IMR-90 (cell line): ENCODE results near the gene SEC24D. TPM values are rescaled to one million over a fixed set of nuclear protein-coding genes. Genes with fewer than 3 reads are reported as not detected.
A peak's percentile ranks its signal among the peaks of the same experiment; 100 is the strongest.

Source experiments
- ATAC-seq: fragments of 200-7000 bp; cut with Tn5 transposase; 2 replicates; pipeline ENCODE4 v1.9.1; 2020; ENCODE audit warnings: low read depth, mild to moderate bottlenecking, moderate library complexity
- BruUV-seq: library from RNA; stranded (reverse); fragments of 400-500 nt; replicated peaks from 2 replicates; lab custom pipeline; 2021; lab: Mats Ljungman, UMichigan
- CTCF ChIA-PET: fragments of 300-600 bp; formaldehyde crosslinking; extraction: SDS; loops from one replicate; lab custom pipeline; 2021; ENCODE audit warnings: antibody characterized with exemption; lab: Yijun Ruan, JAX
- POLR2A ChIA-PET: fragments of 300-600 bp; sonication (Branson Sonifier 250); formaldehyde crosslinking; loops from one replicate; lab custom pipeline; 2022; ENCODE audit warnings: antibody characterized with exemption; ENCODE audit not compliant: unreplicated experiment; lab: Charles Lee
- DNase-seq: peaks from one replicate; pipeline ENCODE4 v3.0.0; 2013
- H2AFZ ChIP-seq: replicated peaks from 2 replicates; pipeline ENCODE3; 2013; ENCODE audit warnings: low read length, mild to moderate bottlenecking; ENCODE audit not compliant: poor library complexity
- H2AK5ac ChIP-seq: 2 replicates; pipeline ENCODE4 v1.6.1; 2013; ENCODE audit warnings: low read depth, low read length, inconsistent platforms
- H2AK9ac ChIP-seq: replicated peaks from 2 replicates; pipeline ENCODE3; 2013; ENCODE audit warnings: mild to moderate bottlenecking, low read depth, low read length, moderate library complexity; ENCODE audit not compliant: poor library complexity
- H2BK120ac ChIP-seq: 2 replicates; pipeline ENCODE4 v1.6.1; 2013; ENCODE audit warnings: low read depth, low read length, inconsistent platforms
- H2BK15ac ChIP-seq: 3 replicates; pipeline ENCODE4 v1.6.1; 2013; ENCODE audit warnings: low read depth, low read length, inconsistent platforms
- H2BK20ac ChIP-seq: 2 replicates; pipeline ENCODE4 v1.6.1; 2013; ENCODE audit warnings: low read depth, mild to moderate bottlenecking, inconsistent platforms, low read length, moderate library complexity
- H2BK5ac ChIP-seq: 2 replicates; pipeline ENCODE4 v1.6.1; 2013; ENCODE audit warnings: mild to moderate bottlenecking, low read depth, low read length, inconsistent platforms; ENCODE audit not compliant: poor library complexity, severe bottlenecking
- H3K14ac ChIP-seq: replicated peaks from 2 replicates; pipeline ENCODE4 v1.6.1; 2013; ENCODE audit warnings: low read depth, low read length, inconsistent platforms
- H3K18ac ChIP-seq: 2 replicates; pipeline ENCODE4 v1.6.1; 2013; ENCODE audit warnings: low read depth, low read length, control low read depth
- H3K23ac ChIP-seq: 2 replicates; pipeline ENCODE4 v1.6.1; 2013; ENCODE audit warnings: low read depth, low read length, inconsistent platforms
- H3K27ac ChIP-seq: 2 replicates; pipeline ENCODE4 v1.5.1; 2013; ENCODE audit warnings: mild to moderate bottlenecking, control low read depth, low read length; ENCODE audit not compliant: insufficient read depth
- H3K27me3 ChIP-seq: 2 replicates; pipeline ENCODE4 v1.6.1; 2013; ENCODE audit warnings: low read length; ENCODE audit not compliant: control insufficient read depth, insufficient read depth
- H3K36me3 ChIP-seq: 2 replicates; pipeline ENCODE4 v1.6.1; 2013; ENCODE audit warnings: low read length, mixed read lengths; ENCODE audit not compliant: control insufficient read depth, insufficient read depth
- H3K4ac ChIP-seq: 2 replicates; pipeline ENCODE4 v1.6.1; 2013; ENCODE audit warnings: low read depth, low read length, inconsistent platforms
- H3K4me1 ChIP-seq: 2 replicates; pipeline ENCODE4 v1.6.1; 2013; ENCODE audit warnings: low read length, mixed read lengths; ENCODE audit not compliant: control insufficient read depth, insufficient read depth
- H3K4me2 ChIP-seq: 2 replicates; pipeline ENCODE4 v1.6.1; 2013; ENCODE audit warnings: low read depth, mild to moderate bottlenecking, control low read depth, low read length, moderate library complexity
- H3K4me3 ChIP-seq: 2 replicates; pipeline ENCODE4 v1.5.1; 2013; ENCODE audit warnings: low read depth, mild to moderate bottlenecking, control low read depth, low read length, moderate library complexity; ENCODE audit not compliant: insufficient read depth
- H3K56ac ChIP-seq: 2 replicates; pipeline ENCODE4 v1.6.1; 2013; ENCODE audit warnings: low read length, inconsistent platforms; ENCODE audit not compliant: insufficient read depth; ENCODE audit errors: extremely low read depth
- H3K79me1 ChIP-seq, 2 experiments: 2 replicates each; pipeline ENCODE4 v1.6.1; 2013; ENCODE audit warnings: low read length in 2 of 2, inconsistent platforms in 1 of 2, low read depth in 1 of 2
- H3K9ac ChIP-seq: 2 replicates; pipeline ENCODE4 v1.6.1; 2013; ENCODE audit warnings: low read depth, low read length, control low read depth
- H3K9me1 ChIP-seq: 2 replicates; pipeline ENCODE4 v1.6.1; 2013; ENCODE audit warnings: low read length, inconsistent platforms; ENCODE audit not compliant: insufficient read depth
- H3K9me3 ChIP-seq: 2 replicates; pipeline ENCODE4 v1.6.1; 2013; ENCODE audit warnings: low read length; ENCODE audit not compliant: control insufficient read depth, insufficient read depth
- H4K20me1 ChIP-seq: 2 replicates; pipeline ENCODE4 v1.6.1; 2013; ENCODE audit warnings: low read length, inconsistent platforms; ENCODE audit not compliant: insufficient read depth
- H4K5ac ChIP-seq: 2 replicates; pipeline ENCODE4 v1.6.1; 2013; ENCODE audit warnings: mild to moderate bottlenecking, low read depth, low read length, control low read depth
- H4K8ac ChIP-seq, 2 experiments: 2 replicates each; pipeline ENCODE4 v1.6.1; 2013; ENCODE audit warnings: low read depth in 2 of 2, low read length in 2 of 2, control low read depth in 1 of 2, inconsistent platforms in 1 of 2
- H4K91ac ChIP-seq: 2 replicates; pipeline ENCODE4 v1.6.1; 2013; ENCODE audit warnings: low read depth, low read length, inconsistent platforms; ENCODE audit not compliant: insufficient read depth
- BHLHE40 ChIP-seq: fragments of 150-350 bp; IDR thresholded peaks from 2 replicates; pipeline ENCODE4 v1.6.1; 2016; ENCODE audit warnings: mild to moderate bottlenecking, low read depth, low read length
- CEBPB ChIP-seq: IDR thresholded peaks from 2 replicates; pipeline ENCODE4 v1.6.1; 2012; ENCODE audit warnings: low read depth, low read length, improper control_type of control experiment
- CHD1 ChIP-seq: IDR thresholded peaks from 2 replicates; pipeline ENCODE4 v1.6.1; 2012; ENCODE audit warnings: low read depth, low read length, improper control_type of control experiment
- CTCF ChIP-seq: conservative IDR thresholded peaks from 2 replicates; pipeline ENCODE4 v1.5.1; 2012; ENCODE audit warnings: mild to moderate bottlenecking, low read depth, low read length, improper control_type of control experiment
- ELK1 ChIP-seq: fragments of 150-350 bp; IDR thresholded peaks from 2 replicates; pipeline ENCODE4 v1.6.1; 2016; ENCODE audit warnings: low read depth, mild to moderate bottlenecking, low read length, moderate library complexity, borderline replicate concordance
- FOS ChIP-seq: fragments of 150-350 bp; IDR thresholded peaks from 2 replicates; pipeline ENCODE4 v1.6.1; 2016; ENCODE audit warnings: low read depth, low read length
- MAFK ChIP-seq: IDR thresholded peaks from 2 replicates; pipeline ENCODE4 v1.6.1; 2012; ENCODE audit warnings: low read depth, low read length, improper control_type of control experiment
- MAZ ChIP-seq: IDR thresholded peaks from 2 replicates; pipeline ENCODE4 v1.6.1; 2012; ENCODE audit warnings: low read depth, mild to moderate bottlenecking, low read length, improper control_type of control experiment, moderate library complexity, borderline replicate concordance
- MXI1 ChIP-seq: IDR thresholded peaks from 2 replicates; pipeline ENCODE4 v1.6.1; 2012; ENCODE audit warnings: low read depth, mild to moderate bottlenecking, low read length, moderate library complexity, borderline replicate concordance
- NFE2L2 ChIP-seq: fragments of 150-350 bp; IDR thresholded peaks from 2 replicates; pipeline ENCODE4 v1.6.1; 2016; ENCODE audit warnings: low read depth, mild to moderate bottlenecking, low read length
- POLR2A ChIP-seq: IDR thresholded peaks from 2 replicates; pipeline ENCODE4 v1.6.1; 2012; ENCODE audit warnings: mild to moderate bottlenecking, low read depth, low read length
- RAD21 ChIP-seq: IDR thresholded peaks from 2 replicates; pipeline ENCODE4 v1.6.1; 2012; ENCODE audit warnings: low read length, improper control_type of control experiment
- RCOR1 ChIP-seq: IDR thresholded peaks from 2 replicates; pipeline ENCODE4 v1.6.1; 2012; ENCODE audit warnings: mild to moderate bottlenecking, low read length, improper control_type of control experiment; ENCODE audit not compliant: insufficient replicate concordance
- SMC3 ChIP-seq: fragments of 150-350 bp; IDR thresholded peaks from 2 replicates; pipeline ENCODE4 v1.6.1; 2016; ENCODE audit warnings: low read depth, mild to moderate bottlenecking, antibody characterized with exemption, low read length, moderate library complexity
- USF2 ChIP-seq: fragments of 150-350 bp; IDR thresholded peaks from 2 replicates; pipeline ENCODE4 v1.6.1; 2017; ENCODE audit warnings: mild to moderate bottlenecking, antibody characterized with exemption, low read length, low read depth
- WGBS, 2 experiments: methylation state at CpG; one replicate each; pipeline versions ENCODE4 v1.1.5 to v1.1.7; 2013; ENCODE audit warnings: missing lambda C conversion rate in 2 of 2; ENCODE audit not compliant: insufficient read length in 1 of 2; ENCODE audit errors: extremely low coverage in 2 of 2; 5-methylcytosine and 5-hydroxymethylcytosine counted together
- dilution Hi-C: fragments of 300-500 bp; cut with HindIII; formaldehyde crosslinking; loops from one replicate; pipeline ENCODE4 v1.14.3; 2018; ENCODE audit warnings: low sequenced_read_pairs; ENCODE audit not compliant: unreplicated experiment
- in situ Hi-C: fragments of 300-500 bp; cut with MboI; formaldehyde crosslinking; loops from 3 replicates; pipeline ENCODE4 v1.14.3; 2019; ENCODE audit warnings: low sequenced_read_pairs, inconsistent platforms, mixed read lengths
- intact Hi-C: fragments of 100-400 bp; cut with micrococcal nuclease; formaldehyde crosslinking; loops from 2 replicates; pipeline ENCODE4 v1.10.0; 2022
- polyA plus RNA-seq, 3 experiments: library from polyadenylated mRNA; depleted of rRNA; stranded (reverse); fragments of >200 nt; gene quantifications; 2 replicates each; pipeline ENCODE4 v1.2.3, GENCODE V29; 2012; ENCODE audit warnings: low replicate concordance in 1 of 3
- total RNA-seq: library from RNA; depleted of rRNA; stranded (reverse); fragments of >200 nt; gene quantifications from 2 replicates; pipeline ENCODE4 v1.2.3, GENCODE V29; 2012

Gene SEC24D
- total and polyA plus RNA-seq, 2 of the 4 experiments (the other 2 are of a cell fraction): 93.2 to 111 TPM

- WGBS, 2 experiments: no CpG with 5 or more reads among the region's 2 CpGs
- Histone ChIP-seq H2BK120ac (no peak overlapping the region), H3K4me2 (no peak overlapping the region), H2AK5ac (no peak overlapping the region), H3K4ac (no peak overlapping the region), H3K9ac (no peak overlapping the region), H3K4me1 (peaks cover 17% of the 10 kb centered on the region), H2BK5ac (peak overlapping the region; percentile 37), H3K4me3 (no peak overlapping the region), H4K5ac (no peak overlapping the region), H2BK20ac (no peak overlapping the region), H3K9me3 (no peaks in the 10 kb centered on the region), H3K27ac (no peak overlapping the region), H3K9me1 (0 out of 2 replicates have a peak, but pooled peaks cover 1% of the 10 kb centered on the region), H2AFZ (no peak overlapping the region), H4K91ac (no peak overlapping the region), H3K27me3 (no peaks in the 10 kb centered on the region), H3K56ac (no peak overlapping the region), H3K23ac (no peak overlapping the region), H4K20me1 (peaks cover 15% of the 10 kb centered on the region; the same call in 1 of the 2 replicates), H2AK9ac (no peak overlapping the region), H3K18ac (peak overlapping the region; percentile 29; the same call in 1 of the 2 replicates), H4K8ac (no peak overlapping the region), H2BK15ac (no peak overlapping the region), H3K36me3 (peaks cover 50% of the 10 kb centered on the region), H3K14ac (no peak overlapping the region), H3K79me1 (peaks cover 24 to 44% of the 10 kb centered on the region in 2 experiments)
- CTCF ChIA-PET: interaction anchor here (0.7 kb wide), 1 partner anchor 32 kb away, joined by 3 read pairs; no protein-coding TSS in a partner anchor
- ATAC-seq (no peak; the same call in 1 of the 2 replicates), DNase-seq (no peak)
- dilution Hi-C loops: no loop called here
- intact Hi-C loops: no loop called here
- in situ Hi-C loops: no loop called here
- POLR2A ChIA-PET: no interaction called here
- BruUV-seq: no TSS peak
- TF ChIP-seq FOS (no peak), MAFK (no peak), RCOR1 (no peak), BHLHE40 (no peak), NFE2L2 (no peak), POLR2A (no peak), CTCF (no peak), CHD1 (no peak), MXI1 (no peak), CEBPB (no peak), USF2 (no peak), MAZ (no peak), ELK1 (no peak), SMC3 (no peak), RAD21 (no peak)
Observed at GRCh38 chr4:118739022-118739713, 96.8 kb downstream of the SEC24D start.
